Head of caudate nucleus (tissue), 42 donors: ENCODE measurements around the gene CTTN.
A peak's percentile ranks its signal among the peaks of the same experiment; 100 is the strongest.

Source experiments
- DNase-seq, 42 donors: peaks; one replicate each; pipeline versions ENCODE4 v3.0.0 to v3.0.0-alpha.2; 2020 to 2021; ENCODE audit warnings: mixed read lengths in 7 of 42
- intact Hi-C: fragments of 100-400 bp; cut with DNase I; formaldehyde crosslinking; loops from one replicate; pipeline ENCODE4 v1.15.0; 2022

CTTN gene

GRCh38 chr11:70466154-70466553 lies 67.8 kb downstream of the CTTN start:
- no peak for DNase-seq
- intact Hi-C loops = loop anchor here (5.0 kb wide), 1 partner anchor 291 kb away; no protein-coding TSS in a partner anchor

GRCh38 chr11:70466596-70466995 lies 68.3 kb downstream of the CTTN start:
- no peak for DNase-seq
- intact Hi-C loops = loop anchor here (5.0 kb wide), 1 partner anchor 291 kb away; no protein-coding TSS in a partner anchor

- DNase-seq = peak; percentile 48 to 92 (median 78)
- intact Hi-C loops = loop anchor here (5.0 kb wide), 1 partner anchor 290 kb away; no protein-coding TSS in a partner anchor
Measured at GRCh38 chr11:70467201-70468085, 69.1 kb downstream of the CTTN start.

- intact Hi-C loops = loop anchor here (5.0 kb wide), 1 partner anchor 289 kb away; no protein-coding TSS in a partner anchor
- peak in 1 of 42 donors; percentile 5 for DNase-seq
Measured at GRCh38 chr11:70468256-70469195, 70.2 kb downstream of the CTTN start.

GRCh38 chr11:70470127-70470526 lies 71.8 kb downstream of the CTTN start:
- peak in 7 of 42 donors; percentile 18 to 52 (median 23) for DNase-seq

GRCh38 chr11:70471254-70471653 lies 72.9 kb downstream of the CTTN start:
- intact Hi-C loops = no loop called here
- DNase-seq = no peak

More at GRCh38 chr11:70470127-70470526, 71.8 kb downstream of the CTTN start:
- intact Hi-C loops = no loop called here

- intact Hi-C loops = no loop called here
- DNase-seq = no peak
Measured at GRCh38 chr11:70472240-70472639, 73.9 kb downstream of the CTTN start.

- no peak for DNase-seq
- intact Hi-C loops = no loop called here
Measured at GRCh38 chr11:70473186-70473872, 75.0 kb downstream of the CTTN start.

GRCh38 chr11:70473873-70474690 lies 75.8 kb downstream of the CTTN start:
- no peak for DNase-seq
- intact Hi-C loops = no loop called here

- intact Hi-C loops = no loop called here
- DNase-seq = no peak
Measured at GRCh38 chr11:70474710-70475109, 76.4 kb downstream of the CTTN start.

GRCh38 chr11:70476669-70477068 lies 78.3 kb downstream of the CTTN start:
- DNase-seq = no peak
- intact Hi-C loops = no loop called here

- DNase-seq = no peak
- intact Hi-C loops = no loop called here
Measured at GRCh38 chr11:70477176-70477575, 78.8 kb downstream of the CTTN start.

- peak in 40 of 42 donors; percentile 22 to 85 (median 60) for DNase-seq
- intact Hi-C loops = no loop called here
Measured at GRCh38 chr11:70477609-70478008, 79.3 kb downstream of the CTTN start.

- no peak for DNase-seq
- intact Hi-C loops = no loop called here
Measured at GRCh38 chr11:70478166-70478890, 80.0 kb downstream of the CTTN start.

GRCh38 chr11:70480711-70481110 lies 82.4 kb downstream of the CTTN start:
- intact Hi-C loops = no loop called here
- no peak for DNase-seq

GRCh38 chr11:70481625-70482528 lies 83.5 kb downstream of the CTTN start:
- DNase-seq = no peak
- intact Hi-C loops = no loop called here
